Measurements from ENCODE around the gene PKHD1. TPM values are rescaled to one million over a fixed set of nuclear protein-coding genes. Genes with fewer than 3 reads are reported as not detected.

Gene PKHD1
- total RNA-seq, 1 donor from 2014 or later = 1.3 TPM

GRCh38 chr6:51805517-51805916, 281.9 kb downstream of the PKHD1 start:
- H3K9me3 Mint-ChIP-seq (ENCODE audit: low read depth) = peaks cover 9% of the 10 kb centered on the region
- no peaks in the 10 kb centered on the region for H3K27me3 Mint-ChIP-seq
- no peak for DNase-seq (ENCODE audit: low spot score, unreplicated experiment)
- H3K4me3 Mint-ChIP-seq (ENCODE audit: low read depth) = no peak overlapping the region
- no peaks in the 10 kb centered on the region for H3K4me1 Mint-ChIP-seq (ENCODE audit: low read depth)
- H3K27ac Mint-ChIP-seq = no peak overlapping the region
- TF ChIP-seq, protein P1, sequence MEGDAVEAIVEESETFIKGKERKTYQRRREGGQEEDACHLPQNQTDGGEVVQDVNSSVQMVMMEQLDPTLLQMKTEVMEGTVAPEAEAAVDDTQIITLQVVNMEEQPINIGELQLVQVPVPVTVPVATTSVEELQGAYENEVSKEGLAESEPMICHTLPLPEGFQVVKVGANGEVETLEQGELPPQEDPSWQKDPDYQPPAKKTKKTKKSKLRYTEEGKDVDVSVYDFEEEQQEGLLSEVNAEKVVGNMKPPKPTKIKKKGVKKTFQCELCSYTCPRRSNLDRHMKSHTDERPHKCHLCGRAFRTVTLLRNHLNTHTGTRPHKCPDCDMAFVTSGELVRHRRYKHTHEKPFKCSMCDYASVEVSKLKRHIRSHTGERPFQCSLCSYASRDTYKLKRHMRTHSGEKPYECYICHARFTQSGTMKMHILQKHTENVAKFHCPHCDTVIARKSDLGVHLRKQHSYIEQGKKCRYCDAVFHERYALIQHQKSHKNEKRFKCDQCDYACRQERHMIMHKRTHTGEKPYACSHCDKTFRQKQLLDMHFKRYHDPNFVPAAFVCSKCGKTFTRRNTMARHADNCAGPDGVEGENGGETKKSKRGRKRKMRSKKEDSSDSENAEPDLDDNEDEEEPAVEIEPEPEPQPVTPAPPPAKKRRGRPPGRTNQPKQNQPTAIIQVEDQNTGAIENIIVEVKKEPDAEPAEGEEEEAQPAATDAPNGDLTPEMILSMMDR (IDR thresholded peaks at IDR 0.05; ENCODE audit: unreplicated experiment) = no peak
- H3K36me3 Mint-ChIP-seq (ENCODE audit: insufficient read depth) = no peaks in the 10 kb centered on the region

- TF ChIP-seq, protein P1 (IDR thresholded peaks at IDR 0.05; ENCODE audit: unreplicated experiment) = no peak
- H3K4me3 Mint-ChIP-seq (ENCODE audit: low read depth) = no peak overlapping the region
- H3K27me3 Mint-ChIP-seq = no peaks in the 10 kb centered on the region
- peaks cover 2% of the 10 kb centered on the region for H3K36me3 Mint-ChIP-seq (ENCODE audit: insufficient read depth)
- H3K4me1 Mint-ChIP-seq (ENCODE audit: low read depth) = no peaks in the 10 kb centered on the region
- H3K9me3 Mint-ChIP-seq (ENCODE audit: low read depth) = peaks cover 14% of the 10 kb centered on the region
- no peak for DNase-seq (ENCODE audit: low spot score, unreplicated experiment)
- no peak overlapping the region for H3K27ac Mint-ChIP-seq
Measured at GRCh38 chr6:51800603-51801002, 286.8 kb downstream of the PKHD1 start.

DNA sequence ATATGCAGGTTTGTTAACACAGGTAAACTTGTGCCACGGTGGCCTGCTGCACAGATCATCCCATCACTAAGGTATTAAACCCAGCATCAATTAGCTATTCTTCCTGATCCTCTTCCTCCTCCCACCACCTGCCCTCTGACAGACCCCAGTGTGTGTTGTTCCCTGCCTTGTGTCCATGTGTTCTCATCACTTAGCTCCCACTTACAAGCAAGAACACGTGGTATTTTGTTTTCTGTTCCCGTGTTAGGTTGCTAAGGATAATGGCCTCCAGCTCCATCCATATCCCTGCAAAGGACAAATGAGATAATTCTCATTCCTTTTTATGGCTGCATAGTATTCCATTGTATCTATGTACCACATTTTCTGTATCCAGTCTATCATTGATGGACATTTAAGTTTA, 294.0 kb downstream of the PKHD1 start:
- no peak overlapping the region for H3K4me3 Mint-ChIP-seq (ENCODE audit: low read depth)
- TF ChIP-seq, protein P1 (IDR thresholded peaks at IDR 0.05; ENCODE audit: unreplicated experiment) = no peak
- no peak for DNase-seq (ENCODE audit: low spot score, unreplicated experiment)
- H3K27me3 Mint-ChIP-seq = no peaks in the 10 kb centered on the region
- peaks cover 20% of the 10 kb centered on the region for H3K9me3 Mint-ChIP-seq (ENCODE audit: low read depth)
- H3K36me3 Mint-ChIP-seq (ENCODE audit: insufficient read depth) = peaks cover 2% of the 10 kb centered on the region
- H3K4me1 Mint-ChIP-seq (ENCODE audit: low read depth) = no peaks in the 10 kb centered on the region
- no peak overlapping the region for H3K27ac Mint-ChIP-seq

DNA sequence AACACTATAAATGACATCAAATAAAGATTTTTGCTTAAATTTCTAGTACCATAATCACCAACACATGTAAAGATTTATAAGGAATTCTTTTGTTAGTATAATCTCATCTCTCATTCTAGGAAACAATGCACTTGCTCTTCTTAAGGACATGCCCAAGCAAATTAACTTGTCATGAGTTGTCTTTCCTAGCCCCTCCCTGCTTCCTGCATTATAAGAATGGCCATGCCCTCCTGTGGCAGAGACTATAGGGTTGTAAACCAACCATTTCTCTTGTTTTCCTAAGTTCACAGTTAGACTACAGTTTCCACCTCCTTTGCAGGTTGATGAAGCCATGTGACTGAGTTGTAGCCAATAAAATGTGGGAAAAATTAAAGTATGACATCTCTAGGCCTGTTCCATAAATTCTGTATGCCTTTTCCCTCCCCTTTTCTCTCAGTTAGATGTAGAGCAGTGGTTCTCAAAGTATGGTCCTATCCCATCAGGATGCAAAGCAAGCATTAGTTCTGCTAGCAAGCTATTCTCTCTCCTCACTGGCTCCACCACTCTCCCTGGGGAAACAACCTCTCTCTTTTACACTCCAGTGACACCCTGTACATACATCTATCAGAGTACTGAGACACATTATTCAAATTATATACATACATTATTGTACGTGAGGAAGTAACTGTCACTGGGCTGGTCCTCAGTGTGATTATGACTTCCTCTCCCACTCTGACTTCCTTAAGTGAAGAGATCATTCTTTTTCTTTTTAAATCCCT, 295.0 kb downstream of the PKHD1 start:
- Mint-ChIP-seq H3K36me3 (ENCODE audit: insufficient read depth) (peaks cover 2% of the 10 kb centered on the region), H3K9me3 (ENCODE audit: low read depth) (peaks cover 18% of the 10 kb centered on the region), H3K27ac (no peak overlapping the region), H3K27me3 (no peaks in the 10 kb centered on the region), H3K4me1 (ENCODE audit: low read depth) (no peaks in the 10 kb centered on the region), H3K4me3 (ENCODE audit: low read depth) (no peak overlapping the region)
- TF ChIP-seq, protein P1 (IDR thresholded peaks at IDR 0.05; ENCODE audit: unreplicated experiment) = no peak
- DNase-seq (ENCODE audit: low spot score, unreplicated experiment) = no peak

- Mint-ChIP-seq H3K27me3 (no peaks in the 10 kb centered on the region), H3K4me3 (ENCODE audit: low read depth) (no peak overlapping the region), H3K27ac (no peak overlapping the region), H3K36me3 (ENCODE audit: insufficient read depth) (no peaks in the 10 kb centered on the region), H3K9me3 (ENCODE audit: low read depth) (peaks cover 9% of the 10 kb centered on the region), H3K4me1 (ENCODE audit: low read depth) (no peaks in the 10 kb centered on the region)
- TF ChIP-seq, protein P1 (IDR thresholded peaks at IDR 0.05; ENCODE audit: unreplicated experiment) = no peak
- no peak for DNase-seq (ENCODE audit: low spot score, unreplicated experiment)
Measured at GRCh38 chr6:51790946-51791345, 296.5 kb downstream of the PKHD1 start.
